Retina (tissue), 1 donor: ENCODE results near the gene FADS6.

Source experiments
- DNase-seq: peaks from one replicate; pipeline ENCODE4 v3.0.0-alpha.2; 2016

FADS6 gene, protein sequence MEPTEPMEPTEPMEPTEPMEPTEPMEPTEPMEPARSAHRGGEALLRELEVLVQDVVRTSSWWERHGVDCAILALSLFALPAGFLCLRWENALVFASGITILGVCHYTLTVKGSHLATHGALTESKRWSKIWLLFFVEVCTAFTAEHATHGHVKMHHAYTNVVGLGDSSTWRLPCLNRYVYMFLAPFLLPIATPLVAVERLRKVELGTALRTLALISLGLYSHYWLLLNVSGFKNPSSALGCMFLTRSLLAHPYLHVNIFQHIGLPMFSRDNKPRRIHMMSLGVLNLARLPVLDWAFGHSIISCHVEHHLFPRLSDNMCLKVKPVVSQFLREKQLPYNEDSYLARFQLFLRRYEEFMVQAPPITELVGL

DNA sequence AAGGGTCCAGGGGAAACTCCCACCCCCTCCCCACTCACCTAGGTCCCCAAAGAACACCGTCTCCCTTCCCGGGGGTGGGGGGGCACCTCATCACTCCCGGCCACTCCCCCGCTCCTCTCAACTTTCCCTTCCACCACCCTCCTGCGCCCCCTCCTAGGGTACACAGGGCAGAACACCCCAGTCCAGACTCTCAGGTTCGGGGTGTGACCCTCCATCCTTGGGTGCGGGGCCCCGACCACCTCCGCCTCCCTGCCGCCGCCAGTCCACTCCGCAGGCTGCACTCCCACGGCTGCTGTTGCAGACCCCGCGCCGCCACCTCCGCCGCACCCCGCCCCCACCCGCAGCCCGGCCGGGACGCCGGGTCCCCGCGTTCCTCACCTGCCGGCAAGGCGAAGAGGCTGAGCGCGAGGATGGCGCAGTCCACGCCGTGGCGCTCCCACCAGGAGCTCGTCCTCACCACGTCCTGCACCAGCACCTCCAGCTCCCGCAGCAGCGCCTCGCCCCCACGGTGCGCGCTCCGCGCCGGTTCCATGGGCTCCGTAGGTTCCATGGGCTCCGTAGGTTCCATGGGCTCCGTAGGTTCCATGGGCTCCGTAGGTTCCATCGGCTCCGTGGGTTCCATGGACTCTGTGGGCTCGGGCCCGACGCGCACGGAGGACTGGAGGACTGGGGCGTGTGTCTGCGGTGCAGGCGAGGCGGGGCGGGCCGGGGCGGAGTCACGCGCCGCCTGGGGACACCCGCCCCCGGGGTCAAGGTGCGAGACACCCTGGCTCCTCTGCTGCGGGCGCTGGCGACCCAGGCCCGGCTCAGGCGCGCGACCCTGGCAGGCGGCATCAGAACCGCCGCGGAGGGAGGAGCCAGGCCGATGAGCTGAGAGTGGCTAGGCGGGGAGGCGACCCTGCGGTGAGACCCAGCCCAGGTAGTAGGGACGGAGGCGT, at the start of gene FADS6:
FADS6 (minus strand) TSS at position 660 of the 938 bp plus-strand sequence; CDS start at position 622, 38 bp downstream.
- peak; percentile 53 for DNase-seq

DNA sequence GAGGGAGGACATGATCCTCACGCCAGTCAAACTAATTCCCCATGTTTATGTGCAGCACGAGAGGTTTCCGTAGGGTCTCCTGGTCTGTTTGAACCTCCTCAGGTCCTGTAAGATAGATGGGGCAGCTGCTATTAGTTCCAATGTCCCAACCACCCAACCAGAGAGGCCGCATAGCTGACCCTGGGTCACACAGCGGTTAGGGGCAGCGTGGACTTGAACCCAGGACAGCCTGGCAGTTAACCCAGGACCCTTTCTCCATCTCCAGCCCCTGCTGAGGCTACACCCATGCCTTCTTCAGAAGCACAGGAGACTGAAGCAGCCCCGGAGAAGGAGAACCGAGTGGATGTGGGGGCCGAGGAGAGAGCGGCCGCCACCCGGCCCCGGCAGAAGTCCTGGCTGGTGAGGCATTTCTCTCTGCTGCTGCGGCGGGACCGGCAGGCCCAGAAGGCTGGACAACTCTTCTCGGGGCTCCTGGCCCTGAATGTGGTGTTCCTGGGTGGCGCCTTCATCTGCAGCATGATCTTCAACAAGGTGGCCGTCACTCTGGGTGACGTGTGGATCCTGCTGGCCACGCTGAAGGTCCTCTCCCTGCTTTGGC, 47.8 kb upstream of the FADS6 start:
- no peak for DNase-seq

DNA sequence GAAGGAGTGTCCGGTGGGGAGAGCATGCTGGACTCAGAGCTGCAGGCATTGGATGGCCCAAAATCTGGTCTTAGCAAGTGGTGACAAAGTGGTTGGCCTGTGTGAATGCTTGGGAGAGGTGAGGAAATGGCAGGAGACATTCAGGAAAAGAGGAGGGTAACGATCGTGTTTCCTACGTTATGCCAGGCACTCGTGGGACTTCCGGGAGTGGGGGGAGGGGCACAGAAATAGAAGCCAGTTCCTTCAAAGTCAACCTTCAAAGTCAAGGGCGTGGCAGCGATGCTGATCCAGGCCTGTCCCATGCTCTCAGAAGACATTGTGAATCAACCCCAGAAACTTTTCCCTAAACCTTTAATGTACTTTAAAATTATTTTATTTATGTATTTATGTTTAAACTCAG, 46.1 kb upstream of the FADS6 start:
- DNase-seq = no peak

DNA sequence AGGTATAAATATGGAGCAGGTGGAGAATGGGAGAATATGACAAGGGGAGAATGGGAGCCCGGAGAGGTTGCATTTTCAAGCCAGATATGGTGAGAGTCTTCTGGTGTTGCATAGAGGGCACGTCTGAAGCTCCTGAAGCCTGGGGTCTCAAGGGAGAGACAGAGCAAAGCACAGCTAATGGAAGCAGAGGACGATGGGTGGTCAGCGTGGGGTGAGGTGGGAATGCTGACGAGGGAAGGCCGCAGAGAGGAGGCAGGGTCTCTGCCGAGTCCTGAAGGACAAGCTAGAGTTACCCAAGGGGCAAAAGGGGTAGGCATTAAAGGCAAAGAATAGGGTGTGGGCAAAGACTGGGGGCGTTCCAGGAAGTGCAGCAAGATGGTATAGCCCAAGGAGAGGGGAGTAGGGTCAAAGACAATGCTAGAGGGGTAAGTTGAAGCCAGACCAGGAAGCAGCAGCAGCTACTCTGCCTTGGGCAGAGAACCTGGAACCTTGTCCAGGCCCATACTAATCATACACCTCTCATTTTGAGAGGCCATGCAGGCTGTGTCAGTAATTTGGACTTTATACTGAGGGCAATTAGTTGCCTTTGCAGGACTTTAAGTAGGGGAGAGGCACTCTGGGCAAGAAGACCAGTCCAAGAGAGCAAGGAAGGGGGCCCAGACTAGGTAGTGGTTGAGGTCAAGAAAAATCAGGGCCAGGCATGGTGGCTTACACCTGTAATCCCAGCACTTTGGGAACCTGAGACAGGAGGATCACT, 44.9 kb upstream of the FADS6 start:
- DNase-seq = no peak

DNA sequence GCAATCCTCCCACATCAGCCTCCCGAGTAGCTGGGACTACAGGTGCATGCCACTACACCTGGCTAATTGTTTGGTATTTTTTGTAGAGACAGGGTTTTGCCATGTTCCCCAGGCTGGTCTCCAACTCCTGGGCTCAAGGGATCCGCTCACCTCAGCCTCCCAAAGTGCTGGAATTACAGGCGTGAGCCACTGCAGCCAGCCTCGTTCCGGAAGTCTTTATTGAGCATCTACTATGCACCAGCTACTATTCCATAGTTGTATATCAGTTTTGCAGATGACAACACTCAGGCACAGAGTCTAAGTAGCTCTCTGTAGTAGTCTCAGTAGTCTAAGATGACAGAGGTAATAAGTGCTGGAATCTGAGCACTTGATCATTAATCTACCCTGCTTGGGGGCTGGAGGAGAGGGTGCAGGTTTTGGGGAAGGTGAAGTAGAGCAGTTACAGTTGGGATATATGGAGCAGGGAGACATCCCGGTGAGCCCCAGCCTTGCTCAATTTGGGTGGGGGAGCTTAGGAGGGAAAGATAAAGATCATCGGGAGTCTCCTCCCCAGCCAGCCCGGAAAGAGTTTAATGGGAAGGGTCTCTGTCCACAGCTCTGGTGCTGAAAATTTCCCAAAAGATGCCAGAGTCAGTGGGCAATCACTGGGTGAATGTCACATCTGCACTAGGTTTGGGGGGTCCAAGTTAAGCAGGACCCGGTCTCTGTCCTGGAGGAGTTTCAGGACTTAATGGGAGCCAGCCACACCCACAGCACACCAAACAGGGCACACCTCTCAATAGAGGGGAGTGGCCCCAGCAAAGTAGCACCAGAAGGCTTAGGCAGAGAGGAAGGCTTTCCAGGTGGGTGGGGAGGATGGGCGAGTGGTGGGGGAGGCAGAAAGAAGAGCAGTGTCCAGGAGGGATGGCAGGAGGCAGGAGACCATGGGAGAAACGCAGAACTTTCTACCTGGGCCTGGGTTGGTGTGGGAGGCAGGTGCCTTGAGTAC, 43.9 kb upstream of the FADS6 start:
- DNase-seq = no peak

DNA sequence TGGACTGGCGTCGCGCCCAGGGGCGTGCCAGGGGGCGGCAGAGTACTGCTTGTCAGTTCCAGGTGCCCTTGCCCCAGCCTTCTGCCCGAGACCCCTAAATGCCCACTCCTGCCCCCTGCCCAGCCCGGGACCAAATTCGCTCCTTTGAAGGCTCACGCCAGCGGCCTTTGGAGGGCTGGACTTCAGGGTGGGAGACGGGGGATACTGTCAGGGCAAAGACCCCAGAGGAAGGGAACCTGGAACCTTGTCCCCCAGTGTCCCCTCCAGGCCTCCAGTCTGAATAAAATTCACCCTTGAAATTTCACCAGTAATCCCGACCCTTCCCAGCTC, 43.0 kb upstream of the FADS6 start:
- no peak for DNase-seq

DNA sequence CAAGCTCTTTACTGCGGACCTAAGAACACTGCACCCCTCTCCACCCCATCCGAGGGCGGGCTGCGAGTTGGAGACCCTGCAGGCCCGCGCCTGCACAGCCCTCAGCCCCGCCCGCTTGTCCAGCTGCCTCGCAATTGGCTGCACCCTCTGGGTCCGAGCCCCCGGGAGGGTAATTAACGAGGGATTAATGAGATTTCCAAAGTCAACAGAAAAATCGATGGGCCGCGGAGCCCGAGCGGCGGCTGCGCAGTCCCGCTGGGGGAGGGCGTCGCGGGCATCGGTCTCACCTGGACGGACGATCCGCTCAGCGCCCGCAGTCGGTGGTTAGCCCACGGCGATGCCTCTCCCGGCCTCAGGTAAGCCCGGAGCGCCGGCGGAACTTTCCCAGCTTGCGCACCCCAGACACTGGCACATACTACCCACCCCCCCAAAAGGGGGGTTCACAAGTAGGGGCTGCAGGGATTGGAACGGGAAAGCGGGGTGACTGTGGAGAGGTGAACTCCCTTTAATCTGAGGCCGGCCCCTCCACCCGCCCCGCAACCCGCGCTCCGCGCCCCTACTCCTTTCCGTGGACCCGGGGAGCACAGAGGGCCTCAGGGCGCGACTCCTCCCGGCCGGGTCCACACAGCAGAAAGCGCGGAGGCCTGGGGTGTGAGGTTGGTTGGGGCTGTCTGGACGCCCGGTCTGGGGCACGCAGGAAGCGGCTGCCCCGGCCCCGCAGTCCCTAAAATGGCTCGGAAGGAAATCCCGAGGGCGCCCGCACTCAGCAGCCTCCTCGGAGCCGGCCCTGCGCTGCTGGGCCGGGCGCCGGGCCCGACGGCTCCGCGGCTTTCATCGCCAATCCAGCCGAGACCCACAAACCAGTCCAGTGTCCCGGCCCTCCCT, 42.4 kb upstream of the FADS6 start, which contains the start of gene OTOP3:
OTOP3 (plus strand) TSS at position 314 of the 885 bp plus-strand sequence; CDS start at position 338, 24 bp downstream.
- DNase-seq = peak; percentile 53

DNA sequence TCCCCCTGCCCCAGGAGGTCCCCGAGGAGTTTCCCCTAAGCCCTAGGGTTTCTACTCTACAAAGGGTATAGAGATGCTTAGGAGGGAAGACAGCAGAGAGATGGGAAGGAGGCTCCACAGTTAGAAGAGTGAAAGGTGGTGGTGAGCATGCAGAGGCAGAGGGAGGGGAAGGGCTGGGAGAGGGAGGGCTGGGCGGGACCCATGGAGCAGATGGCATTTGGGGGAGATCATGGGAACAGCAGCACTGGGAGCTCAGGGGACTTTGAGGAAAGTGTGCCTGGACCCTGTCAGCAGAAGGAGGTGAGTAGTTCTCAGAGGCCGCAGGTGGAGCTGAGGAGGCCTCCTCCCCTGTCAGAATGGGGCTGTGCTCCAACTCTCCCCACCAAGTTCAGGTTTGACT, 41.6 kb upstream of the FADS6 start:
- DNase-seq = no peak

DNA sequence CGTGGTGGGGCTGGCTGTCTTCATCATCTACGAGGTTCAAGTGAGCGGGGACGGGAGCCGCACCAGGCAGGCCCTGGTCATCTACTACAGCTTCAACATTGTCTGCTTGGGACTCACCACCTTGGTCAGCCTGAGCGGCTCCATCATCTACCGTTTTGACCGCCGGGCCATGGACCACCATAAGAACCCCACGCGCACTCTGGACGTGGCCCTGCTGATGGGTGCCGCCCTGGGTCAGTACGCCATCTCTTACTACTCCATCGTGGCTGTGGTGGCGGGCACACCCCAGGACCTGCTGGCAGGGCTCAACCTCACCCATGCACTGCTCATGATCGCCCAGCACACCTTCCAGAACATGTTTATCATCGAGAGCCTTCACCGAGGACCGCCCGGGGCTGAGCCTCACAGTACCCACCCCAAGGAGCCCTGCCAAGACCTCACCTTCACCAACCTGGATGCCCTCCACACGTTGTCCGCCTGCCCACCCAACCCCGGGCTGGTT, 37.2 kb upstream of the FADS6 start:
- no peak for DNase-seq

DNA sequence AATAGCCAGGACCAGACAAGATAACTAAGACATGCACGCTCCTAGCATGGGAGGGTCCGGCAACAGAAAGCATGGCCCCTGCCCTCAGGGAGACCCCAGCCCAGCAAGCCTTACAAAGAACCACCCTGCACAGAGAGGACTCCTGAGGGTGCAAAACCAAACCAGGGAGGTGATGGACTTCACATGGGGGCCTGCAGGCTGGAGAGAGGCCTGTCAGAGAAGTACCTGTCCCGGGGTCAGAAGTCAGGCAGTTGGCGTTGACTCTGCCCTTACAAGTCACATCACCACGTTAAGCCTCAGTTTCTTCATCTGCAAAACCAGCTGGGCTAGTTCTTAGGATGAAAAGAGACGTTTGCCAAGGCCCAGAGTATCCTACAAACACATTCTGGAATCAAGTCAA, 35.4 kb upstream of the FADS6 start:
- DNase-seq = no peak

DNA sequence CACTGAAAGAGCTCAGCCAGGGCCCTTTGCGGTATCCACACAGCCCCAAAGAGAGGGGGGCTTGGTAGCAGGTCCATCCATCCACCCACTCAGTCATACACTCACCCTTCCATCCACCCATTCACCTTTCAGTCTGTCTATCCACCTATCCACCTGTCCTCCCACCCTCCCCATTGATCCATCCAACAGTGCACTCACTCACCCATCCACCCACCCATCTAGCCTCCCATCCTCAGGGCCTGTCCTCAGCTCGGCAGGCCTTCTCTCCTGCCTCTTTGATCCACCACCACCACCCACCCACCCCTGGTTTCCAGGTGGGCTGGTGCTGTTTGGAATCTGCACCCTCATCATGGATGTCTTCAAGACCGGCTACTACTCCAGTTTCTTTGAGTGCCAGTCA, 31.8 kb upstream of the FADS6 start:
- no peak for DNase-seq

DNA sequence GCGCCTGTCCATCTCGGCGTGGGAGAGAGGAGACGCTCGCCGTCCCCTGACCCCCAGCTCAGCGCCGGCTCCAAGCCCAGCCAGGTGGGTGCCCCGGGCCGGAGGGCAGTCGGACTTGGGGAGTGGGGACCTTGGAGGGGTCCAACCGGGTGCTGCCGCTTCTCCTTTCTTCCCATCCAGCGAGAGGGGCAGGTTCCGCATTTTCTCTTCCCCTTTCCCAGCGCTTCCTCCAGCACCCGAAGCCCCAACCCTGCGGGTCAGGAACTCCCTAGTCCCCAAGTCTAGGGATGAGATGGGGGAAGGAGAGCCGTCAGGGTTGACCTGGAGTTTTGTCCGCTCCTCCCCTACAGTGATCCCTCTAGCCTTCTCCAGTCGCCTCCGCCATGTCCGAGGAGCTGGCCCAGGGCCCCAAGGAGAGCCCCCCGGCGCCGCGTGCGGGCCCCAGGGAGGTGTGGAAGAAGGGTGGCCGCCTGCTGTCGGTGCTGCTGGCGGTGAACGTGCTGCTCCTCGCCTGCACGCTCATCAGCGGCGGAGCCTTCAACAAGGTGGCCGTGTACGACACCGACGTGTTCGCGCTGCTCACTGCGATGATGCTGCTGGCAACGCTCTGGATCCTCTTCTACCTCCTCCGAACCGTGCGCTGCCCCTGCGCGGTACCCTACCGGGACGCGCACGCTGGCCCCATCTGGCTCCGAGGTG, 31.0 kb upstream of the FADS6 start, which contains the start of gene OTOP2:
OTOP2 (plus strand) TSS at position 24 of the 699 bp plus-strand sequence; CDS start at position 384, 360 bp downstream.
- peak; percentile 60 for DNase-seq

DNA sequence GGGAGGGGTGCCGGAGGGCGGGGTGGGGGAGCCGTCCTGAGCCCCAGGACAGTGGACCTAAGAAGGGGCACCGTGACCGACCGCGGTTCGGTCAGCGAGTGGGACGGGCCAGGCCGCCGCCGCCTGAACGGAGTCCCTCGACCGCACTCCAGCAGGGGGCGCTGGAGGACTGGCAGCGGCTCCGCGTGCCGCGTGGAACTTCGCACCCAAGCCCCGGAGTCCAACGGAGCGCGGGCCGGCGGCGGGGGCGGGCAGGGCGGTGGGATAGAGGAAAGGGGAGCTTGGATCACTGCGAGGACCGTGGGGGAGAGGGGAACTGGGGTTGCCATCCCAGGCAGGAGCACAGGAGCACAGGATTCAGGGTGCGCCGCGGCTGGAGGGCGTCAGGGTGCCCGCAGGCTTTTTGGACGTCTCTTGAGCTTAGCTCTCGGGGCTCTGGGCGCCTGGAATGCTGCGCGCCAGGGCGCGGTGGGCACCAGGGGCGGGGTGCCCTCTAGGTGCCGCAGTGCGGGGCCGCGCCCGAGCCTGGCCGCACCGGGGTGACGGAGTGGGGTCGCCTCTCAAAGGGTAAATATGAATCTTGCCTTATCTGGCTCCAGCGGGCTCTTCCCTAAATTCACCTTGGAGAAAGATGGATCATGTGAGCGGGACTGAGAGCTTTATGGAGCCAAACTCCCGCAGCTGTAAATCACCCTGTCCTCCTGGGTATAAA, 30.3 kb upstream of the FADS6 start:
- DNase-seq = peak; percentile 71

DNA sequence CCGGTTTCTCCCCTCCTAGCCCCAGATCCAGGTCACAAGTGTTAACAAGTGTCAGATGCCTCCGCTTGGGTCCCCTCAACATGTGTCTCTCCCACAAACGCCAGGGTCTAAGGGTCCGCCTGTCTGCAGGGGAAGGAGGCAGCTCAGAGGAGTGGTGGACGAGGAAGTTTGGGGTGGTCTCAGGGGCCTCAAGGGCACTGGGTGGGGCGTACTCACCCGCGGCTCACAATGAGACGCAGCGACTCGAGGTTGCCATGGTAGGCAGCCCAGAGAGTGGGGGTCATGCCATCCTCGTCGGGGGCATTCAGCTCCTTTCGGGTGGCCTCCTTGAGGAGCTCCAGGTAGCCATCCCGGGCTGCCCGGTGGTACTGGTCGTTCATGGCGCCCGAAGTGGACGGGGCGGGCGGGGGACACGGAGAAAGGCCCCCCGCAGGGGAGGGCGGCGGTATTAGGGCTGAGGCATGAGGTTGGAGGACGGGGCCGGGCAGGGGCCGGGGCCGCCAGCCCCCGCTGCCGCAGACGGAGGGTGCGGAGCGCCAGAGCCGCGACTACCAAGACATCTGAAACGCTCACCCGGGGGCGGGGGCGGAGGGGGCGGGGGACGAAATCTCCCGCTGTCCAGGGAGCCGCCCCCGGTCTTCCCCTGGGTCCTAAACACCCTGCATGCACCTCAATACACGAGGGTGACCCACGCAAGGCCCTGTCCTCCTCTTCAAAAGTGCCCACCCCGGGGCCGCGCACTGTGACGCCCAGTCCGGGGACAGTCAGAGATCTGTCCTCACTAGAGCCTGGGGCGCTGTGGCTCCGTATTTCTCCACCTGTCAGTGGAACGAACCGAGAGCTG, 29.5 kb upstream of the FADS6 start, which contains the start of gene USH1G:
USH1G (minus strand) TSS at position 562 of the 844 bp plus-strand sequence; CDS start at position 380, 182 bp downstream.
- DNase-seq = peak; percentile 34

DNA sequence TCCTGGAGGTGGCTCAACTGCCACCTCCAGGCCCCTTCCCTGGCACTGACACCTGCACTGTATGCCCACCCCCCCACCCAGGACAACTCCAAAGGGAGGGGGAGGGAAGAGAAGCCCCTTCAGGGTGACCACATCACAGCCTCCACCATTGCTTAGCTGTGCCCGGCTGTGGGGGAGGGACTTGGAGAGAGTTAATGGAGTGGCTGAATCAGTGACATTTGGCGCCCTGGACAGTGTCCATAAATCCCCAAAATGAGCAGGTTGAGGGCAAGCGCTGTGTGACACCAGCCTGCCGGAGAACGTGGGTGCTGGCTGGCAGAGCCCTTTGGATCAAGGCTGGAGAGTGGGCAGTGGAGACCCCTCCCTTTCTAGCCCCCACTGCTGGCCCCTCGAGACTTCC, 28.7 kb upstream of the FADS6 start:
- no peak for DNase-seq

DNA sequence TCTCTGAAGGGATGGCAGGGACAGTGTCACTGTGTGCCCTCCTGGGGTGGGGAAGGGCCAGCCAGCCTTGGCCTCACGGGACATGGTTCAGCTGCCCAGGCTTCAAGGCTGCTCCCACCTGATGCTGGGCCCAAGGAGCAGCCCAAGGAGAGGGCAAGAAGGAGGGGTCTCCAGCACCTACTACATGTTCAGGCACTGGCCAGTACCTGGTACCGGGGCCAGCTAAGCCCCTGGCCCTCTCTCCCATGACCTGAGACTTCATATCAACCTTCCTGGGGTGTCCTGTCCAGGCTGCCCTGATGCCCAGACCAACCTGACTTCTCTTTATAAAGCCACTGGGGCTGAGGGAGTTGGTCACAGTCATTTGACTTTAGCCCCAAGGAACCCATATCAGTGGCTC, 28.3 kb upstream of the FADS6 start:
- DNase-seq = no peak

DNA sequence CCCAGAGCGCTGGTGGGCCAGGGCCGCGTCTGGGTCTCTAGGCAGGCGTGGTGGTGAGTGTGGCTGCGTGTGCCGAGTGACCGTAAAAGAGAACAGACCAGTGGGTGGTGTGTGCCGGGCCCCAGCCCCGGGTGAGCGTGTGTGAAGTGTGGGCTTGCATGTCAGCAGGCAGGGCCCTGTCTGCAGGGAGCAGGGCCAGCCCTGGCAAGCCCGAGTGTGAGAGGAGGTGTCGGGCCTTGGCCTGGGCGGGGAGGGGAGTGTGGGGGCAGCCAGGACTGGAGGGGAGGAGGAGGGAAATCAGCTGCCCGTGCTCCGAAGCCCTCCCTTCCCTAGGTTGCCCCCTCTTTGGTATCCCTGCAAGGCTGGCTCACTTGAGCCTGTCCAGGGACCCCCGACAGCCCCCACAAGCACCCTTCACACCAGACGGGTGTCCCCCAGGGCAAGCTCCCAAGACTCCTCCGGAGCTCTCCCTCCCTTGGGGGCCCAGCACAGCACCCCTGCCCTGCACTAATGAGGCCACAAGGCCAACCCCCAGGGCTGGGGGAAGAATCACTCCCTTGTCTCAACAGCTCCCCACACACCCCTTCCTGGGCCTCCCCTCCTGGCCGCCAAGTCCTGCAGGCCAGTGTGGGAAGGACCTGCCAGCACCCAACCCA, 27.7 kb upstream of the FADS6 start:
- peak; percentile 59 for DNase-seq
